GM12875 (cell line): ENCODE measurements around the gene MYO10.

Experiments used
- H3K4me3 ChIP-seq: one replicate; pipeline ENCODE4 v1.5.1; 2011; ENCODE audit warnings: low read depth, low read length, control low read depth
- CTCF ChIP-seq: IDR thresholded peaks from 2 replicates; pipeline ENCODE4 v1.5.1; 2011; ENCODE audit warnings: low read depth, mild to moderate bottlenecking, control low read depth, inconsistent platforms, low read length, moderate library complexity, borderline replicate concordance; ENCODE audit not compliant: insufficient read depth

Gene MYO10

GRCh38 chr5:16863469-16863946 is 72.6 kb downstream of the MYO10 start:
- TF ChIP-seq CTCF: no peak
- no peak overlapping the region for H3K4me3 ChIP-seq

- TF ChIP-seq CTCF: no peak
These were observed 73.3 kb downstream of the MYO10 start for GRCh38 chr5:16862777-16863176.

GRCh38 chr5:16859346-16859745 is 76.7 kb downstream of the MYO10 start:
- H3K4me3 ChIP-seq: no peak overlapping the region
- TF ChIP-seq CTCF: no peak

More at GRCh38 chr5:16862777-16863176, 73.3 kb downstream of the MYO10 start:
- H3K4me3 ChIP-seq: no peak overlapping the region

- no peak overlapping the region for H3K4me3 ChIP-seq
- no peak for TF ChIP-seq CTCF
These were observed 77.9 kb downstream of the MYO10 start for GRCh38 chr5:16858151-16858550.

GRCh38 chr5:16857635-16858034 is 78.5 kb downstream of the MYO10 start:
- no peak for TF ChIP-seq CTCF

GRCh38 chr5:16856531-16856930 is 79.6 kb downstream of the MYO10 start:
- no peak overlapping the region for H3K4me3 ChIP-seq
- TF ChIP-seq CTCF: no peak

More at GRCh38 chr5:16857635-16858034, 78.5 kb downstream of the MYO10 start:
- no peak overlapping the region for H3K4me3 ChIP-seq

GRCh38 chr5:16855898-16856297 is 80.2 kb downstream of the MYO10 start:
- H3K4me3 ChIP-seq: no peak overlapping the region
- no peak for TF ChIP-seq CTCF
